ENCODE measurements around the gene CAMTA1.

DNA sequence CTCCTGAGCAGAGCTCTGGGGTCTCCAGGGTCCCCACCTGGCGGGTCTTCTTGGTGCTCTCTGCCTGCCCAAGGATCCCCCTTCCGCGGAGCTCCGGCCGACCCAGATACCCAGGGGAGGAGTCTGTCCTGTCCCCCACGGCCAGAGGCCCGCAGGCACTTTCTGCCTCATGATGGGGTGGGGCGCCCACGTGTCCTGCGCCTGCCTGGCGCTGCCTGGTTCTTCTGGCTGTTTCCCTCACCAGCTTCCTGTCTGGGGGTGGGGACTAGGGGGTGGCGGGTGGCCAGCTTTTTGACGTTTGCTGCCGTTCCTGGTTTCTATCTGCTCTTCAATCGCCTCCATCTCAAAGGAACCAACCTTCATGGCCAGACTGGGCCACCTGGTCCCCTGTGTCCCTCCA lies 672.6 kb downstream of the CAMTA1 start:
- TF ChIP-seq BHLHE40 (IDR thresholded peaks at IDR 0.05; ENCODE audit: borderline replicate concordance) (no peak), SP1 (IDR thresholded peaks at IDR 0.05) (no peak), FOXK2 (IDR thresholded peaks at IDR 0.05) (no peak), HDGF (IDR thresholded peaks at IDR 0.05; ENCODE audit: borderline replicate concordance) (no peak), FOXM1 (IDR thresholded peaks at IDR 0.05; ENCODE audit: borderline replicate concordance) (no peak), LEF1 (IDR thresholded peaks at IDR 0.05; ENCODE audit: borderline replicate concordance) (no peak)
